ENCODE data around the gene SH2D7.

SH2D7 gene

GRCh38 chr15:78061963-78062427, 30.4 kb upstream of the SH2D7 start:
- DNase-seq (ENCODE audit: low spot score): no peak

DNA sequence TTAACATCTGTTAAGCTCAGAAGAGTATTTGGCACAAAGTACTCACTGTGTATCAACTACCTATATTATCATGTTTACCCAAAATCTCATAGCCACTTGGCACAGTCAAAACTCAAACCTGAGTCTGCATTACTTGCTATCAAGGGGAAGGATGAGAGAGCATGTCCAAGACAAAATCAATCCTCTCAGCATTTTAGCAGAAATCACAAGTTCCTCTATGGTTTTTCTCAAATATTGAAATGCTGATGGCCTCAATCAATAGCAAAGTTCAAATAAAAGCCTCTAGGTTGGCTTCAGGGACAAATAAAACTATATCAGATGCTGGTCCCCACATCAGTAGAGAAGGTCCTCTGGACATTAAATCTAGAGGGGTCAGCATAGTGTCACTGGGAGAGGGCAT, 29.1 kb upstream of the SH2D7 start:
- DNase-seq (ENCODE audit: low spot score): no peak

DNA sequence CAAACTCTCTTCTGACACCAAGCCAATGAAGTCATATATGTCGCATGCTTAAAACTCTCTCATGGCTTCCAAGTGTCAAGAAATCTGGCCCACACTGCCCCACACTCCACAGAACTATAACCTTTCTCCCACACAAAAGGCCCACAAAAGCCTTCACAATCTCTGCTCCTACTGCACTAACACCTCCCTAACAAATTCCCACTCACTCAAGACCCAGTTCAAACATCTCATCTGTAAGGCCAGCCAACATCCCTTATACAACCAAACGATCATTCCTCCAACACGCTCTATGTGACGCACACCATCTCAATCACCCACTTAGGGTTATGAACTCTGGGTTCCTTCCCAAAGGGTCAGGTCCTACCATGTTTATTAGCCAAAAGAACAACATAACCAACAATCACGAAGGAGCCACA, 28.4 kb upstream of the SH2D7 start:
- DNase-seq (ENCODE audit: low spot score): no peak

- no peak for DNase-seq (ENCODE audit: low spot score)
Measured at GRCh38 chr15:78064544-78064943, 27.8 kb upstream of the SH2D7 start.

- DNase-seq (ENCODE audit: low spot score): peak; percentile 39
Measured at GRCh38 chr15:78065284-78065872, 27.0 kb upstream of the SH2D7 start.

- no peak for DNase-seq (ENCODE audit: low spot score)
Measured at GRCh38 chr15:78065973-78066946, 26.1 kb upstream of the SH2D7 start.

- DNase-seq (ENCODE audit: low spot score): no peak
Measured at GRCh38 chr15:78067328-78068228, 24.8 kb upstream of the SH2D7 start.

DNA sequence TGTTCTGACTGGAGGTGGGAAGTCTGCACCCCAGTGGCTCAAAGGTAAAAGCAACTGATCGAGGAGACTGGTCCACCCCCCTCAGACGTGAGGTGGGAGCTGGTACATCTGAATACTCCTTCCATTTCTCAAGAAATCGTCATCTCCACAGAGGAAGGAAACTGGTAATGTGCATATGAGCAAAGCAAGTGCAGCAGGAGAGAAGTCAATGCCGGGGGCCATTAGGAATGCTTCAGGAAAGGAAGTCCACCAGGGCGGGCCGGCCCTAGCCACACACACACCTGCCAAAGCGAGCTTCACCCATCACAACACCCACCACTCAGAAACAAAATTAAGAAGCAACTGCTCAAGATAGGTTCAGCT, 23.3 kb upstream of the SH2D7 start:
- DNase-seq (ENCODE audit: low spot score): no peak

GRCh38 chr15:78069462-78070029, 22.8 kb upstream of the SH2D7 start:
- DNase-seq (ENCODE audit: low spot score): no peak

GRCh38 chr15:78070049-78070700, 22.2 kb upstream of the SH2D7 start:
- no peak for DNase-seq (ENCODE audit: low spot score)

DNA sequence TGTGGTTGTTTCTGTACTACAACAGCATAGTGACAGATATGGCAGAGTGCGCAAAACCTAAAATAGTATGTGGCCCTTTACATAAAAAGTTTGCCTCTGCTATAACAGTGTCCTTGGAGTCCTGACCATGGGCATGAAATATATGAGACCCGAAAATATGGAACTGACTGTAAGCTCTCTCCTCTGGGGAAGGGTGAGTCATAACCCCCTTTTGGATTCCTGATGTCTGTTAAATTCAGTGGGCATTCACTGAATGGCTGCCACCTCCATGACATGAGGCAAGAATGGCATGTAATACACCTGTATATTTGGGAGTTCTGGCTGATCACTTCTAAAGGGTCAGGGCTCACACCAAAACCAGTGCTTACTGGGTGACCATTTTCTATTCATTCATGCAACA, 21.0 kb upstream of the SH2D7 start:
- no peak for DNase-seq (ENCODE audit: low spot score)

- no peak for DNase-seq (ENCODE audit: low spot score)
Measured at GRCh38 chr15:78072080-78072892, 20.1 kb upstream of the SH2D7 start.

DNA sequence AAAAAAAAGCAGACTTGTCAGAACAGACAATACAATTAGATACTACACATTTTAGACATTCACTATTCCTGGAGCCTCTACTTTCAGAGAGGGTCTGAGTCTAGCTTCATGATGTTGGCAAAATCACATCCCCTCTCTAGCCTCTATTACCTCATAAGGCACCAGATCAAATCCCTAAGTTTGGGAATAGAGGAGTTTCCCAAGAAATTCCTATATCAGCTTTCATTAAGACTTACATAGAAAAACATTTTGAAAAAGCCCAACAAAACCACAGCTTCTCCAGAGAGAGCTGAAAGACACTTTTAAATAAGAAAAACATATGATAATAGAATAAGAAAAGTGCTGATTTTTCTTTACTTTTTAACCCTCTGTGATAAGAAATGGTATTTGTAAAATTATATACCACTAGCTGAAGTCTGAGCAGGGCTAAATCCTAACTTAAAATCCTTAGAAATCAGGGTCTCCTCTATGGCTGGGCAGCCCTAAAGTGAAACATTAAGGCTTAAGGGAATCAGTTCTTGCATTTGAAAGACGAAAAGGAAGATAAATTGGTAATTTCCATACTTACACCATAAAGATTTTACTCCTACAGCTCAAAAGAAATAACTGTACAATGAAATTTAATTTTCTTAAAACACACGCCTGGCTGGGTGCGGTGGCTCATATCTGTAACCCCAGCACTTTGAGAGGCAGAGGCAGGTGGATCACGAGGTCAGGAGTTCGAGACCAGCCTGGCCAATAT, 19.1 kb upstream of the SH2D7 start:
- DNase-seq (ENCODE audit: low spot score): no peak

- DNase-seq (ENCODE audit: low spot score): no peak
Measured at GRCh38 chr15:78075490-78076230, 16.7 kb upstream of the SH2D7 start.

DNA sequence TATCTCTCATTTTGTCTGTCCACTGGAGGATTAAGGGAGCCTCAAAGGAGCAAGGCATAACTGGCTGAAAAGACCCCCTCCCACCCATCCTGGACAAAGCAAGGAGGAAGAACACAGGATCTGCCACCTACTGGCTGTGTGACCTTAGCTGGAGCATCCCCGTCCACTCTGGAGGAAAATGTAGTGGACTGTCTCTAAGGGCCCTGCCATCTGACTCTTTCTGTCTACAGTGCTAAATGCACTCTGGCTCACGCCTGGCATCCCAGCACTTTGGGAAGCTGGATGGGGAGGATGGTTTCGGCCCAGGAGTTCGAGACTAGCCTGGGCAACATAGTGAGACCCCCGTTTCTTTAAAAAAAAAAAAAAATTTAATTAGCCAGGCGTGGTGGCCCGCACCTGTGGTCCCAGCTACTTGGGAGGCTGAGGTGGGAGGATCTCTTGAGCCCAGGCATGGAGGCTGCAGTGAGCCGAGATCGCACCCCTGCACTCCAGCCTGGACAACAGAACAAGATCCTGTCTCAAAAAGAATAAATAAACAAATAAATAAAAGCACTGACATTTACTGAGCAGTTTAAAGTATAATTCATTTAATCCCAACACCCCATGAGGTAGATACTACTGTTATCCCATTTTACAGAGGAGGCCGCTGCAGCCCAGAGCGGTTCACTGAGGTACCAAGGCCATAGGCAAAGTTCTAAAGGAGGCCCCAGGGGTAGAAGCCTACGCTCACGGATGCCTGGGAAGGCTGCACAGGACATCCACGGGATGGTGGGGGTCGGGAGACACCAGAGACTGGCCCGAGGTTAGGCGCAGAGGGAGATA, 15.9 kb upstream of the SH2D7 start:
- no peak for DNase-seq (ENCODE audit: low spot score)

GRCh38 chr15:78077053-78077870, 15.1 kb upstream of the SH2D7 start, which contains the start of gene TBC1D2B:
Gene TBC1D2B, minus strand, starts transcription at chr15:78077711. Its CDS starts 59 bp downstream, at chr15:78077652.
- DNase-seq (ENCODE audit: low spot score): peak; percentile 66

GRCh38 chr15:78077871-78078210, 14.5 kb upstream of the SH2D7 start:
- DNase-seq (ENCODE audit: low spot score): no peak
